ENCODE data around the gene TXNDC2.

Gene TXNDC2

DNA sequence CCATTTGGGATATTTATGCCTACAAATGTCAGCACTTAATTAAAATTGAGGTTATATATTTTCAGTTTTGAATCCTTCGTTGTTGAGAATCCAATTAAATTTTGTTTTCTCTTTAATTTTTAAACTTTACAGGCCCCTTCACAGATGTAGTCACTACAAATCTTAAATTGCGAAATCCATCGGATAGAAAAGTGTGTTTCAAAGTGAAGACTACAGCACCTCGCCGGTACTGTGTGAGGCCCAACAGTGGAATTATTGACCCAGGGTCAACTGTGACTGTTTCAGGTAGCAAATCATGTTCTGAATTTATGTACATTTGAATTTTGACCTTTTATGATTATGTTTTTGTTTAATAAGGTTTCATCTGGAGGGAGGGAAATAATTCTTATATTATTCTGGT lies 45.9 kb downstream of the TXNDC2 start:
- TF ChIP-seq, protein P1, sequence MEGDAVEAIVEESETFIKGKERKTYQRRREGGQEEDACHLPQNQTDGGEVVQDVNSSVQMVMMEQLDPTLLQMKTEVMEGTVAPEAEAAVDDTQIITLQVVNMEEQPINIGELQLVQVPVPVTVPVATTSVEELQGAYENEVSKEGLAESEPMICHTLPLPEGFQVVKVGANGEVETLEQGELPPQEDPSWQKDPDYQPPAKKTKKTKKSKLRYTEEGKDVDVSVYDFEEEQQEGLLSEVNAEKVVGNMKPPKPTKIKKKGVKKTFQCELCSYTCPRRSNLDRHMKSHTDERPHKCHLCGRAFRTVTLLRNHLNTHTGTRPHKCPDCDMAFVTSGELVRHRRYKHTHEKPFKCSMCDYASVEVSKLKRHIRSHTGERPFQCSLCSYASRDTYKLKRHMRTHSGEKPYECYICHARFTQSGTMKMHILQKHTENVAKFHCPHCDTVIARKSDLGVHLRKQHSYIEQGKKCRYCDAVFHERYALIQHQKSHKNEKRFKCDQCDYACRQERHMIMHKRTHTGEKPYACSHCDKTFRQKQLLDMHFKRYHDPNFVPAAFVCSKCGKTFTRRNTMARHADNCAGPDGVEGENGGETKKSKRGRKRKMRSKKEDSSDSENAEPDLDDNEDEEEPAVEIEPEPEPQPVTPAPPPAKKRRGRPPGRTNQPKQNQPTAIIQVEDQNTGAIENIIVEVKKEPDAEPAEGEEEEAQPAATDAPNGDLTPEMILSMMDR (IDR thresholded peaks at IDR 0.05; ENCODE audit: borderline replicate concordance, insufficient read depth, low read depth, low read length) = no peak
- no peak overlapping the region for H3K4me3 ChIP-seq (ENCODE audit: low read depth, low read length)

DNA sequence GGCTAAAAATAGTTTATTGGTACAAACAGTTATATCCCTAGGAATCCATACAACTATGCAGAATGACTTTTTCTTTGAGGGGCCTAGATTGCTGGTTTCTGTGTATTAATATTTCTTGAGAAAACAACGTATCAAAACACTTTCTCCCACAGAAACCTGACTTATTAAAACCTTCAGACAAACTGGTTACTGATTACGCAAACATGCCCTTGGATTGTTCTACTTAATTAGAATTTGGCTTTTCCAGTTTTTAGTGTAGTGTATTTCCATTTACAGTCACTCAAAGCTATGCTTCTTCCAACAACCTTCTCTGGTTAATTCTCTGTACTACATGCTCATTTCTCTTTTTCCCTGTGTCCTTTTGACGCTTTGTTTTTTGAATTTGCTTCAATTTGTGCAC lies 48.1 kb downstream of the TXNDC2 start:
- TF ChIP-seq, protein P1 (IDR thresholded peaks at IDR 0.05; ENCODE audit: borderline replicate concordance, insufficient read depth, low read depth, low read length) = no peak
- no peak overlapping the region for H3K4me3 ChIP-seq (ENCODE audit: low read depth, low read length)

- TF ChIP-seq, protein P1 (IDR thresholded peaks at IDR 0.05; ENCODE audit: borderline replicate concordance, insufficient read depth, low read depth, low read length) = no peak
- H3K4me3 ChIP-seq (ENCODE audit: low read depth, low read length) = no peak overlapping the region
Observed at GRCh38 chr18:9934274-9934673, 48.5 kb downstream of the TXNDC2 start.
